IMR-90 (cell line): ENCODE results near the gene KRTAP10-10. TPM values are rescaled to one million over a fixed set of nuclear protein-coding genes. Genes with fewer than 3 reads are reported as not detected.
"Not testable (repeated sequence)": the region's sequence is repeated elsewhere in the genome, so short reads cannot be mapped to it uniquely, and the experiment has no call there.

Experiments
- ATAC-seq: fragments of 200-7000 bp; cut with Tn5 transposase; 2 replicates; pipeline ENCODE4 v1.9.1; 2020; ENCODE audit warnings: low read depth, mild to moderate bottlenecking, moderate library complexity
- BruUV-seq: library from RNA; stranded (reverse); fragments of 400-500 nt; replicated peaks from 2 replicates; lab custom pipeline; 2021; lab: Mats Ljungman, UMichigan
- CTCF ChIA-PET: fragments of 300-600 bp; formaldehyde crosslinking; extraction: SDS; loops from one replicate; lab custom pipeline; 2021; ENCODE audit warnings: antibody characterized with exemption; lab: Yijun Ruan, JAX
- POLR2A ChIA-PET: fragments of 300-600 bp; sonication (Branson Sonifier 250); formaldehyde crosslinking; loops from one replicate; lab custom pipeline; 2022; ENCODE audit warnings: antibody characterized with exemption; ENCODE audit not compliant: unreplicated experiment; lab: Charles Lee
- DNase-seq: peaks from one replicate; pipeline ENCODE4 v3.0.0; 2013
- H2AFZ ChIP-seq: replicated peaks from 2 replicates; pipeline ENCODE3; 2013; ENCODE audit warnings: low read length, mild to moderate bottlenecking; ENCODE audit not compliant: poor library complexity
- H2AK5ac ChIP-seq: 2 replicates; pipeline ENCODE4 v1.6.1; 2013; ENCODE audit warnings: low read depth, low read length, inconsistent platforms
- H2AK9ac ChIP-seq: replicated peaks from 2 replicates; pipeline ENCODE3; 2013; ENCODE audit warnings: mild to moderate bottlenecking, low read depth, low read length, moderate library complexity; ENCODE audit not compliant: poor library complexity
- H2BK120ac ChIP-seq: 2 replicates; pipeline ENCODE4 v1.6.1; 2013; ENCODE audit warnings: low read depth, low read length, inconsistent platforms
- H2BK15ac ChIP-seq: 3 replicates; pipeline ENCODE4 v1.6.1; 2013; ENCODE audit warnings: low read depth, low read length, inconsistent platforms
- H2BK20ac ChIP-seq: 2 replicates; pipeline ENCODE4 v1.6.1; 2013; ENCODE audit warnings: low read depth, mild to moderate bottlenecking, inconsistent platforms, low read length, moderate library complexity
- H2BK5ac ChIP-seq: 2 replicates; pipeline ENCODE4 v1.6.1; 2013; ENCODE audit warnings: mild to moderate bottlenecking, low read depth, low read length, inconsistent platforms; ENCODE audit not compliant: poor library complexity, severe bottlenecking
- H3K14ac ChIP-seq: replicated peaks from 2 replicates; pipeline ENCODE4 v1.6.1; 2013; ENCODE audit warnings: low read depth, low read length, inconsistent platforms
- H3K18ac ChIP-seq: 2 replicates; pipeline ENCODE4 v1.6.1; 2013; ENCODE audit warnings: low read depth, low read length, control low read depth
- H3K23ac ChIP-seq: 2 replicates; pipeline ENCODE4 v1.6.1; 2013; ENCODE audit warnings: low read depth, low read length, inconsistent platforms
- H3K27ac ChIP-seq: 2 replicates; pipeline ENCODE4 v1.5.1; 2013; ENCODE audit warnings: mild to moderate bottlenecking, control low read depth, low read length; ENCODE audit not compliant: insufficient read depth
- H3K27me3 ChIP-seq: 2 replicates; pipeline ENCODE4 v1.6.1; 2013; ENCODE audit warnings: low read length; ENCODE audit not compliant: control insufficient read depth, insufficient read depth
- H3K36me3 ChIP-seq: 2 replicates; pipeline ENCODE4 v1.6.1; 2013; ENCODE audit warnings: low read length, mixed read lengths; ENCODE audit not compliant: control insufficient read depth, insufficient read depth
- H3K4ac ChIP-seq: 2 replicates; pipeline ENCODE4 v1.6.1; 2013; ENCODE audit warnings: low read depth, low read length, inconsistent platforms
- H3K4me1 ChIP-seq: 2 replicates; pipeline ENCODE4 v1.6.1; 2013; ENCODE audit warnings: low read length, mixed read lengths; ENCODE audit not compliant: control insufficient read depth, insufficient read depth
- H3K4me2 ChIP-seq: 2 replicates; pipeline ENCODE4 v1.6.1; 2013; ENCODE audit warnings: low read depth, mild to moderate bottlenecking, control low read depth, low read length, moderate library complexity
- H3K4me3 ChIP-seq: 2 replicates; pipeline ENCODE4 v1.5.1; 2013; ENCODE audit warnings: low read depth, mild to moderate bottlenecking, control low read depth, low read length, moderate library complexity; ENCODE audit not compliant: insufficient read depth
- H3K56ac ChIP-seq: 2 replicates; pipeline ENCODE4 v1.6.1; 2013; ENCODE audit warnings: low read length, inconsistent platforms; ENCODE audit not compliant: insufficient read depth; ENCODE audit errors: extremely low read depth
- H3K79me1 ChIP-seq, 2 experiments: 2 replicates each; pipeline ENCODE4 v1.6.1; 2013; ENCODE audit warnings: low read length in 2 of 2, inconsistent platforms in 1 of 2, low read depth in 1 of 2
- H3K9ac ChIP-seq: 2 replicates; pipeline ENCODE4 v1.6.1; 2013; ENCODE audit warnings: low read depth, low read length, control low read depth
- H3K9me1 ChIP-seq: 2 replicates; pipeline ENCODE4 v1.6.1; 2013; ENCODE audit warnings: low read length, inconsistent platforms; ENCODE audit not compliant: insufficient read depth
- H3K9me3 ChIP-seq: 2 replicates; pipeline ENCODE4 v1.6.1; 2013; ENCODE audit warnings: low read length; ENCODE audit not compliant: control insufficient read depth, insufficient read depth
- H4K20me1 ChIP-seq: 2 replicates; pipeline ENCODE4 v1.6.1; 2013; ENCODE audit warnings: low read length, inconsistent platforms; ENCODE audit not compliant: insufficient read depth
- H4K5ac ChIP-seq: 2 replicates; pipeline ENCODE4 v1.6.1; 2013; ENCODE audit warnings: mild to moderate bottlenecking, low read depth, low read length, control low read depth
- H4K8ac ChIP-seq, 2 experiments: 2 replicates each; pipeline ENCODE4 v1.6.1; 2013; ENCODE audit warnings: low read depth in 2 of 2, low read length in 2 of 2, control low read depth in 1 of 2, inconsistent platforms in 1 of 2
- H4K91ac ChIP-seq: 2 replicates; pipeline ENCODE4 v1.6.1; 2013; ENCODE audit warnings: low read depth, low read length, inconsistent platforms; ENCODE audit not compliant: insufficient read depth
- WGBS, 2 experiments: methylation state at CpG; one replicate each; pipeline versions ENCODE4 v1.1.5 to v1.1.7; 2013; ENCODE audit warnings: missing lambda C conversion rate in 2 of 2; ENCODE audit not compliant: insufficient read length in 1 of 2; ENCODE audit errors: extremely low coverage in 2 of 2; 5-methylcytosine and 5-hydroxymethylcytosine counted together
- dilution Hi-C: fragments of 300-500 bp; cut with HindIII; formaldehyde crosslinking; loops from one replicate; pipeline ENCODE4 v1.14.3; 2018; ENCODE audit warnings: low sequenced_read_pairs; ENCODE audit not compliant: unreplicated experiment
- in situ Hi-C: fragments of 300-500 bp; cut with MboI; formaldehyde crosslinking; loops from 3 replicates; pipeline ENCODE4 v1.14.3; 2019; ENCODE audit warnings: low sequenced_read_pairs, inconsistent platforms, mixed read lengths
- intact Hi-C: fragments of 100-400 bp; cut with micrococcal nuclease; formaldehyde crosslinking; loops from 2 replicates; pipeline ENCODE4 v1.10.0; 2022
- polyA plus RNA-seq, 3 experiments: library from polyadenylated mRNA; depleted of rRNA; stranded (reverse); fragments of >200 nt; gene quantifications; 2 replicates each; pipeline ENCODE4 v1.2.3, GENCODE V29; 2012; ENCODE audit warnings: low replicate concordance in 1 of 3
- total RNA-seq: library from RNA; depleted of rRNA; stranded (reverse); fragments of >200 nt; gene quantifications from 2 replicates; pipeline ENCODE4 v1.2.3, GENCODE V29; 2012

KRTAP10-10 gene
- total and polyA plus RNA-seq, 2 of the 4 experiments (the other 2 are of a cell fraction): not detected

DNA sequence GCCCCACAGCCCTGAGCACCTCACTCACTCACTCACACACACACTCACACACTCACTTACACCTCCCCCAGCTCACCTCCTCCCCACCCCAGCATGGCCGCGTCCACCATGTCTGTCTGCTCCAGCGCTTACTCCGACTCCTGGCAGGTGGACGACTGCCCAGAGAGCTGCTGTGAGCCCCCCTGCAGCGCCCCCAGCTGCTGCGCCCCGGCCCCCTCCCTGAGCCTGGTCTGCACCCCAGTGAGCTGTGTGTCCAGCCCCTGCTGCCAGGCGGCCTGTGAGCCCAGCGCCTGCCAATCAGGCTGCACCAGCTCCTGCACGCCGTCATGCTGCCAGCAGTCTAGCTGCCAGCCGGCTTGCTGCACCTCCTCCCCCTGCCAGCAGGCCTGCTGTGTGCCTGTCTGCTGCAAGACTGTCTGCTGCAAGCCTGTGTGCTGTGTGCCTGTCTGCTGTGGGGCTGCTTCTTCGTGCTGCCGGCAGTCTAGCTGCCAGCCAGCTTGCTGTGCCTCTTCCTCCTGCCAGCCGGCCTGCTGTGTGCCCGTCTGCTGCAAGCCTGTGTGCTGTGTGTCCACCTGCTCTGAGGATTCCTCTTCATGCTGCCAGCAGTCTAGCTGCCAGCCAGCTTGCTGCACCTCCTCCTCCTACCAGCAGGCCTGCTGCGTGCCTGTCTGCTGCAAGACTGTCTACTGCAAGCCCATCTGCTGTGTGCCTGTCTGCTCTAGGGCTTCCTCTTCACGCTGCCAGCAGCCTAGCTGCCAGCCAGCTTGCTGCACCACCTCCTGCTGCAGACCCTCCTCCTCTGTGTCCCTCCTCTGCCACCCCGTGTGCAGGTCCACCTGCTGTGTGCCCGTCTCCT lies 9.4 kb downstream of the KRTAP10-10 start, which contains the start of gene KRTAP10-11:
Gene KRTAP10-11 (plus strand): TSS at position 49 of the 856 bp plus-strand sequence. CDS start 45 bp downstream, at position 94.
- H3K27me3 ChIP-seq, dilution Hi-C loops, H2BK15ac ChIP-seq, H3K23ac ChIP-seq, H2AK9ac ChIP-seq, H2BK120ac ChIP-seq, H2BK20ac ChIP-seq, H3K9me3 ChIP-seq, DNase-seq, H2AFZ ChIP-seq, H3K18ac ChIP-seq, H2AK5ac ChIP-seq, H3K14ac ChIP-seq, H4K8ac ChIP-seq, H4K5ac ChIP-seq, BruUV-seq, ATAC-seq, H3K56ac ChIP-seq, H3K4ac ChIP-seq, H4K91ac ChIP-seq, H3K9me1 ChIP-seq, H3K4me1 ChIP-seq, H3K4me2 ChIP-seq, POLR2A ChIA-PET, H3K4me3 ChIP-seq, H3K79me1 ChIP-seq, H3K36me3 ChIP-seq, H3K9ac ChIP-seq, H2BK5ac ChIP-seq, H4K20me1 ChIP-seq, H3K27ac ChIP-seq, intact Hi-C loops, CTCF ChIA-PET, in situ Hi-C loops: not testable (repeated sequence)
- 47% methylated on average over 12 of the region's 21 CpGs; no CpG with 5 or more reads in 1 of the 2 experiments for WGBS, 2 experiments
